Aorta (tissue), 5 donors: Measurements from ENCODE around the gene DIAPH2. TPM values are rescaled to one million over a fixed set of nuclear protein-coding genes. Genes with fewer than 3 reads are reported as not detected.

Experiments
- ATAC-seq: fragments of 200-7000 bp; cut with Tn5 transposase; one replicate; pipeline ENCODE4 v1.9.1; 2022; ENCODE audit warnings: moderate library complexity; ENCODE audit not compliant: low FRiP score
- DNase-seq, 2 donors: peaks; one replicate each; pipeline ENCODE4 v3.0.0-alpha.2; 2020
- H3K27ac ChIP-seq, 2 donors: one replicate each; pipeline ENCODE4 v1.5.1; 2013; ENCODE audit warnings: low read length in 2 of 2, mild to moderate bottlenecking in 2 of 2, moderate library complexity in 2 of 2, control low read depth in 1 of 2, inconsistent platforms in 1 of 2, low read depth in 1 of 2
- H3K27me3 ChIP-seq, 2 donors: one replicate each; pipeline ENCODE4 v1.6.1; 2013; ENCODE audit warnings: control low read depth in 1 of 2, low read length in 1 of 2, mild to moderate bottlenecking in 1 of 2, moderate library complexity in 1 of 2; ENCODE audit not compliant: insufficient read depth in 2 of 2, control insufficient read depth in 1 of 2
- H3K36me3 ChIP-seq, 2 donors: one replicate each; pipeline ENCODE4 v1.6.1; 2013; ENCODE audit warnings: control low read depth in 1 of 2, low read length in 1 of 2, mild to moderate bottlenecking in 1 of 2; ENCODE audit not compliant: insufficient read depth in 2 of 2, control insufficient read depth in 1 of 2
- H3K4me1 ChIP-seq, 2 donors: one replicate each; pipeline ENCODE4 v1.6.1; 2013; ENCODE audit warnings: low read length in 2 of 2, control low read depth in 1 of 2, mild to moderate bottlenecking in 1 of 2, moderate library complexity in 1 of 2; ENCODE audit not compliant: insufficient read depth in 2 of 2, control insufficient read depth in 1 of 2
- H3K4me3 ChIP-seq, 2 donors: one replicate each; pipeline ENCODE4 v1.5.1; 2013; ENCODE audit warnings: low read length in 2 of 2, control low read depth in 1 of 2, mild to moderate bottlenecking in 1 of 2
- H3K9me3 ChIP-seq: one replicate; pipeline ENCODE4 v1.6.1; 2013; ENCODE audit warnings: mild to moderate bottlenecking, low read length; ENCODE audit not compliant: control insufficient read depth
- WGBS, 2 donors: extraction: QIAGEN DNeasy Blood & Tissue Kit; methylation state at CpG; one replicate each; pipeline ENCODE4 v1.1.7; 2013; 5-methylcytosine and 5-hydroxymethylcytosine counted together
- intact Hi-C, 2 donors: fragments of 100-400 bp; cut with DNase I; formaldehyde crosslinking; loops; one replicate each; pipeline versions ENCODE4 v1.14.2 to v1.15.0; 2022
- polyA plus RNA-seq, 2 donors: library from polyadenylated mRNA; stranded (reverse); fragments of 200-250 nt; gene quantifications; one replicate each; pipeline ENCODE4 v1.2.3, GENCODE V29; 2013
- total RNA-seq, 2 donors: library from RNA; stranded (reverse); fragmentation: NEBNext Ultra II Directional; extraction: Animal tissue kit (Norgen Biotek cat#: 25700); gene quantifications; one replicate each; pipeline ENCODE4 v1.2.1, GENCODE V29; 2021
- donor health status: healthy with polysubstance abuse.
- donor health status: Bipolar disorder and iron deficiency.
- donor health status: DM: no; HTN: no; CAD: no.
- donor health status: DM: no; HTN: no; CAD: no.
- donor health status: DM: yes; HTN: yes; CAD: no.

Gene DIAPH2
- total and polyA plus RNA-seq, 4 donors, result 6.5 to 48.4 (median 29.9) TPM

DNA sequence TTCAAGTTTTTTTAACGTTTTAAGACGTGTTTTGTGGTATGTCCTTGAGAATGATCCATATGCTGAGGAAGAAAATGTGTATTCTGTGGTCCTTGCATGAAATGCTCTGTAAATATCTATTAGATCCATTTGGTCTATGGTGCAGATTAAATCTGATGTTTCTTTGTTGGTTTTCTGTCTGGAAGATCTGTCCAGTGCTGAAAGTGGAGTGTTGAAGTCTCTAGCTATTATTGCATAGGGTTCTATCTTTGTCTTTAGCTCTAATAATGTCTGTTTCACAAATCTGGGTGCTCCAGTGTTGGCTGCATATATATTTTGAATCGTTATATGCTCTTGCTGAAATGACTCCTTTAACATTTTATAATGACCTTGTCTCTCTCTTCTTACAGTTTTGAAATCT lies 321.5 kb downstream of the DIAPH2 start:
- ATAC-seq, result no peak
- intact Hi-C loops, result no loop called here
- Histone ChIP-seq H3K36me3 (no peaks in the 10 kb centered on the region), H3K4me3 (no peak overlapping the region), H3K4me1 (no peaks in the 10 kb centered on the region), H3K9me3 (no peaks in the 10 kb centered on the region), H3K27ac (no peak overlapping the region), H3K27me3 (no peaks in the 10 kb centered on the region)
- 70 to 90% methylated on average over 3 of the region's 3 CpGs for WGBS, 2 donors
- DNase-seq, result no peak

DNA sequence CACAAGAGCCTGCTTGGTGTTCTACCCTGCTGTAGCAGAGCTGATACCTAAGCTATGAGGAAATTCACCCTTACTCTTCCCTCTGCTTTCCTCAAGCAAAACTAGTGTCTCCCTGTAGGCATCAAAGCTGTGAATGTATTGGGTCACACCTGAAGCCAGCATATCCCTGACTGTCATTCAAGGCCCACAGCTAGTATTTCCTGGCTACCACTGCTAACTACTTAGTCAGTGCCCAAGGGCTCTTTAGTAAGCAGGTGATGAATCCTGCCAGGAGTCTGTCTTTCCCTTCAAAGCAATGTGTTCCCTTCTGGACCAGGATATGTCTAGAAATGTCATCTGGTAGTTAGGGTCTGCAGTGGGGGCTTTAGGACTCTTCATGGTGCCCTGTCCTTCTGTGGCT lies 324.7 kb downstream of the DIAPH2 start:
- no peak overlapping the region for H3K4me3 ChIP-seq
- no peaks in the 10 kb centered on the region for H3K27me3 ChIP-seq
- no peaks in the 10 kb centered on the region for H3K4me1 ChIP-seq
- DNase-seq (no peak), ATAC-seq (no peak)
- H3K27ac ChIP-seq, result no peak overlapping the region
- intact Hi-C loops, result no loop called here
- no peaks in the 10 kb centered on the region for H3K9me3 ChIP-seq
- H3K36me3 ChIP-seq, result no peaks in the 10 kb centered on the region

GRCh38 chrX:97011540-97011939 lies 326.9 kb downstream of the DIAPH2 start:
- no peak overlapping the region for H3K27ac ChIP-seq
- ATAC-seq (no peak), DNase-seq (no peak)
- 94 to 98% methylated on average over 6 of the region's 6 CpGs for WGBS, 2 donors
- no peaks in the 10 kb centered on the region for H3K27me3 ChIP-seq
- H3K9me3 ChIP-seq, result no peaks in the 10 kb centered on the region
- intact Hi-C loops, result no loop called here
- no peaks in the 10 kb centered on the region for H3K36me3 ChIP-seq
- H3K4me1 ChIP-seq, result no peaks in the 10 kb centered on the region
- no peak overlapping the region for H3K4me3 ChIP-seq

- intact Hi-C loops, result no loop called here
- Histone ChIP-seq H3K4me1 (no peaks in the 10 kb centered on the region), H3K27ac (no peak overlapping the region), H3K27me3 (no peaks in the 10 kb centered on the region), H3K4me3 (no peak overlapping the region), H3K36me3 (no peaks in the 10 kb centered on the region), H3K9me3 (no peaks in the 10 kb centered on the region)
- ATAC-seq, result no peak
- 58 to 69% methylated on average over 2 of the region's 2 CpGs for WGBS, 2 donors
- no peak for DNase-seq
These were observed 331.5 kb downstream of the DIAPH2 start for GRCh38 chrX:97016106-97016505.

- H3K4me1 ChIP-seq, result no peaks in the 10 kb centered on the region
- WGBS, 2 donors, result 87 to 88% methylated on average over 3 of the region's 3 CpGs
- no peaks in the 10 kb centered on the region for H3K27me3 ChIP-seq
- no peak overlapping the region for H3K4me3 ChIP-seq
- DNase-seq, result no peak
- no peak for ATAC-seq
- no peaks in the 10 kb centered on the region for H3K36me3 ChIP-seq
- no peak overlapping the region for H3K27ac ChIP-seq
- intact Hi-C loops, result no loop called here
- H3K9me3 ChIP-seq, result no peaks in the 10 kb centered on the region
These were observed 337.0 kb downstream of the DIAPH2 start for GRCh38 chrX:97021680-97022079.

- H3K36me3 ChIP-seq, result no peaks in the 10 kb centered on the region
- no peaks in the 10 kb centered on the region for H3K27me3 ChIP-seq
- no peaks in the 10 kb centered on the region for H3K9me3 ChIP-seq
- no peak overlapping the region for H3K4me3 ChIP-seq
- ATAC-seq, result no peak
- intact Hi-C loops, result no loop called here
- no peaks in the 10 kb centered on the region for H3K4me1 ChIP-seq
- WGBS, 2 donors, result 55 to 82% methylated on average over 2 of the region's 2 CpGs
- H3K27ac ChIP-seq, result no peak overlapping the region
- DNase-seq, result no peak
These were observed 341.8 kb downstream of the DIAPH2 start for GRCh38 chrX:97026406-97026805.

GRCh38 chrX:97027384-97027922 lies 342.8 kb downstream of the DIAPH2 start:
- ATAC-seq, result no peak
- DNase-seq, result no peak
- intact Hi-C loops, result no loop called here
- H3K4me1 ChIP-seq, result no peaks in the 10 kb centered on the region
- H3K9me3 ChIP-seq, result no peaks in the 10 kb centered on the region
- H3K27ac ChIP-seq, result no peak overlapping the region
- H3K27me3 ChIP-seq, result no peaks in the 10 kb centered on the region
- no peak overlapping the region for H3K4me3 ChIP-seq
- WGBS, 2 donors, result 48 to 82% methylated on average over 6 of the region's 6 CpGs
- H3K36me3 ChIP-seq, result no peaks in the 10 kb centered on the region

DNA sequence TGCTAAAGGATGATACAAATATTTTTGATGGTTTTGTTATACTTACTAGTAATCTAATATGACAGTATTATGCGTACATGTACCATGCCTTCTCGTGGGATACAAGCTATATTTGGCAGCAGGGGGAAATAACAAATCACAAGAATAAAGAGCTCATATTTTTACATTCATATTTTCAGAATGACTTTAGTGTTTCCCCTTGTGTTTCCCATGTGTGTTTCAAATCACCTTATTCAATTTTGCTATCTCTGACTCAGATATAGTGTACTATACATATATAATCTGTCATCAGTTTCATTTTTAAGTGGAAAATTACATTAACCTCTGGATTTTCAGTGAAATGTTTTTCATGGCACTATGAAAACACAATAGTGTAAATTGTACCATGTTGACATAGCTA lies 345.8 kb downstream of the DIAPH2 start:
- Histone ChIP-seq H3K27ac (no peak overlapping the region), H3K36me3 (no peaks in the 10 kb centered on the region), H3K4me3 (no peak overlapping the region), H3K27me3 (no peaks in the 10 kb centered on the region), H3K9me3 (no peaks in the 10 kb centered on the region), H3K4me1 (no peaks in the 10 kb centered on the region)
- DNase-seq (no peak), ATAC-seq (no peak)
- intact Hi-C loops, result no loop called here
- WGBS, 2 donors, result 31 to 44% methylated on average over 2 of the region's 2 CpGs

- no peak overlapping the region for H3K4me3 ChIP-seq
- no peaks in the 10 kb centered on the region for H3K27me3 ChIP-seq
- DNase-seq (no peak), ATAC-seq (no peak)
- no peaks in the 10 kb centered on the region for H3K4me1 ChIP-seq
- 38 to 41% methylated on average over 1 of the region's 1 CpG for WGBS, 2 donors
- intact Hi-C loops, result no loop called here
- H3K36me3 ChIP-seq, result no peaks in the 10 kb centered on the region
- H3K9me3 ChIP-seq, result no peaks in the 10 kb centered on the region
- no peak overlapping the region for H3K27ac ChIP-seq
These were observed 346.3 kb downstream of the DIAPH2 start for GRCh38 chrX:97030947-97031346.
